Measurements from ENCODE around the gene MTHFD2L.

MTHFD2L gene

DNA sequence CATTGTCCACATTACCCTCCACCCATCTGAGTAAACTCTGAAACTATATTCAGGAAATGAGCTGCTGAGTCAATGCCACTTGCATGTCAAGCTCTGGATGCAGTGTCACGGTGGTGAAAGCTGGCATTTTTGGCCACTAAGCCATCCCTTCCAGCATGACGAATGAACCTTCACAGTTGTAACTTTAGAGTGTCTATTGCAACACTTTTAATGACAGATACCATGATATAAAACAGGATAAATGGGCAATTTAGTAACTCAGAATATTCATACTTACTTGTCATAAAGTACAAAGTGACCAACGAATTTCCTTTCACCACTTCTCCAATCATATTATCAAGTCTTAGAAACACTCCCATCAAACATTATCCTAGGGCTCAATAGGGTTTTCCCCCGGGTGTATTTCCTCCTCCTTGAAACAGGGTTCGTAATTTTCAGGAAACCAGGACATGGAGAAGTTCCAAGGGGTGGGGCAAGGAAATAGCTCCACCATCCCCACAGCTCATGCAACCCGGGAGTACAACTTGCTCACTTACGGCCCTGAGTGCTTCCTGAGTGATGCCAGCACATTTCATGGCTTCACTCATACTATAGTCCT lies 73.1 kb downstream of the MTHFD2L start:
- no peak overlapping the region for H3K4me3 ChIP-seq (ENCODE audit: control insufficient read depth, low read depth, low read length)
- TF ChIP-seq, protein P1, sequence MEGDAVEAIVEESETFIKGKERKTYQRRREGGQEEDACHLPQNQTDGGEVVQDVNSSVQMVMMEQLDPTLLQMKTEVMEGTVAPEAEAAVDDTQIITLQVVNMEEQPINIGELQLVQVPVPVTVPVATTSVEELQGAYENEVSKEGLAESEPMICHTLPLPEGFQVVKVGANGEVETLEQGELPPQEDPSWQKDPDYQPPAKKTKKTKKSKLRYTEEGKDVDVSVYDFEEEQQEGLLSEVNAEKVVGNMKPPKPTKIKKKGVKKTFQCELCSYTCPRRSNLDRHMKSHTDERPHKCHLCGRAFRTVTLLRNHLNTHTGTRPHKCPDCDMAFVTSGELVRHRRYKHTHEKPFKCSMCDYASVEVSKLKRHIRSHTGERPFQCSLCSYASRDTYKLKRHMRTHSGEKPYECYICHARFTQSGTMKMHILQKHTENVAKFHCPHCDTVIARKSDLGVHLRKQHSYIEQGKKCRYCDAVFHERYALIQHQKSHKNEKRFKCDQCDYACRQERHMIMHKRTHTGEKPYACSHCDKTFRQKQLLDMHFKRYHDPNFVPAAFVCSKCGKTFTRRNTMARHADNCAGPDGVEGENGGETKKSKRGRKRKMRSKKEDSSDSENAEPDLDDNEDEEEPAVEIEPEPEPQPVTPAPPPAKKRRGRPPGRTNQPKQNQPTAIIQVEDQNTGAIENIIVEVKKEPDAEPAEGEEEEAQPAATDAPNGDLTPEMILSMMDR (IDR thresholded peaks at IDR 0.05; ENCODE audit: control insufficient read depth, insufficient read depth, low read depth, low read length, missing control alignments) = no peak
- peak; percentile 79 for DNase-seq (ENCODE audit: low read depth)

DNA sequence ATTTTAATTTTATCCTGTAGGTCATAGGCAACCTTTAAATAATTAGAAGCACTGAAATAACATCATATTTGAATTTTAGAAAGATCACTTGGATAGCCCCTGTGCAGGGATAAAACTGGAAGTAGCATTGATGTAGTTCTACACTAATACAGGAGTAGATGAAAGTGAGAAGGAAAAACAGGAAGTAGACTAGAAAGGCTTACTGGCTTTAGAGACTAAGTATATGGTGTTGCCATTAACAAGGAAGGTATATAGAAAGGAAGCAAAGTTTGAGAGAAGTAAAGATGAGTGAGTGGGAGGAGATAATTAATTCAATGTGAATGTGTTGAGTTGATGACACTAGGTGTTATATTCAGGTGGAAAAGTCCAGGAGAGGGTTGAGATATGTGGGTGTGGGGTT lies 77.2 kb downstream of the MTHFD2L start:
- no peak for DNase-seq (ENCODE audit: low read depth)
- TF ChIP-seq, protein P1 (IDR thresholded peaks at IDR 0.05; ENCODE audit: control insufficient read depth, insufficient read depth, low read depth, low read length, missing control alignments) = no peak
- H3K4me3 ChIP-seq (ENCODE audit: control insufficient read depth, low read depth, low read length) = no peak overlapping the region

DNA sequence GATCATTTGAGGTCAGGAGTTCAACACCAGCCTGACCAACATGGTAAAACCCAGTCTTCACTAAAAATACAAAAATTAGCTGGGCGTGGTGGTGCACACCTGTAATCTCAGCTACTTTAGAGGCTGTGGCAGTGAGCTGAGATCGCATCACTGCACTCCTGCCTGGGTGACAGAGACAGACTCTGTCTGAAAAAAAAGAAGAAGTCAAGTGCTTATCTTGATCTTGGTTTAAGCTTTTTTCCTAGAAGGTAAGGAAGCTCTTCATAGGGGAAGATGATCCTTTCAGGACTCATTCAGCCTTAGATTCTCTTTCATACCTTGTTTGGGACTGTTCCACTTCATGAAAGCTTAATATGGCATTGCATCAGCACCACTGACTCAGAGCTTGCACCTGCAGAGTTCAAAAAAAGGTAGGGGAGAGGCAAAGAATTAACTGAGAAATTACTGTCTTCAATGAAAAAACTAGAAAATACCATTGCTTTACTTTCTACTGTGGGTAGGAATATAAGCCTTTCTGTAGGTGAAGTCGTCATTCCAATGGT lies 79.6 kb downstream of the MTHFD2L start:
- no peak overlapping the region for H3K4me3 ChIP-seq (ENCODE audit: control insufficient read depth, low read depth, low read length)
- TF ChIP-seq, protein P1 (IDR thresholded peaks at IDR 0.05; ENCODE audit: control insufficient read depth, insufficient read depth, low read depth, low read length, missing control alignments) = no peak
- no peak for DNase-seq (ENCODE audit: low read depth)

DNA sequence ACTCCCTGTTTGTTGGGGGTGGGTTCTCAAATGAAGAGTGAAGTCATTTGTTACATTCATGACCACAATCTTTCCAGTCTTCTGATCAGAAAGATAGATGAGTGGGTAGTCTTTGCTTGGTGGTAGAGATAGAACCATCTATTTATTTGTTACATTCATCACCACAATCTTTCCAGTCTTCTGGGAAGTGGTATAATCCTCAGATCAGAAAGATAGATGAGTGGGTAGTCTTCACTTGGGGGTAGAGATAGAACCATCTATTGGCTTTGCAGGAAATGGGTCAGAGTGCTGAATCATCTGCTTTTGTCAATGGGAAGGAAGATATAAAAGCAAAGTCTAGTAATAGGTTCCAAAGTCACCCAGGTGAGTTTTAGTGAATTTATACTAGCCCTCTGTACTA lies 86.1 kb downstream of the MTHFD2L start:
- TF ChIP-seq, protein P1 (IDR thresholded peaks at IDR 0.05; ENCODE audit: control insufficient read depth, insufficient read depth, low read depth, low read length, missing control alignments) = no peak
- H3K4me3 ChIP-seq (ENCODE audit: control insufficient read depth, low read depth, low read length) = no peak overlapping the region
- no peak for DNase-seq (ENCODE audit: low read depth)

DNA sequence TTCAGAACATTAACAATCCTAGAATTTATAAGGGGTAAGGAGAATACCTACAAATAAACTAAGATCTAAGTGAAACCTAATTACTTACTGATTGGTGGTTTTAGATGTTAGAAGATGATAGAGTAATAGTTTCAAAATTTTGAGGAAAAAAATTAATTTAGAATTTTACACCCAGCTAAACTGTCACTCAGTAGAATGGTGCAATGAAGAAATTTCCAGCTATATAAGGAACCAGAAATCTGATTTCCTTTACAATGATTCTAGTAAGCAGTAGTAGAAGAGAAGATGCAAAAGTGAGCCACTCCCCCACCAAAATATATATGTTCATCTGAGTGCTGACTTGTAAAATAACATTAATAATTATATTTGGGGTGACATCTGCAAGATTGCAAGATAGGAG lies 95.0 kb downstream of the MTHFD2L start:
- DNase-seq (ENCODE audit: low read depth) = no peak
- TF ChIP-seq, protein P1 (IDR thresholded peaks at IDR 0.05; ENCODE audit: control insufficient read depth, insufficient read depth, low read depth, low read length, missing control alignments) = no peak

DNA sequence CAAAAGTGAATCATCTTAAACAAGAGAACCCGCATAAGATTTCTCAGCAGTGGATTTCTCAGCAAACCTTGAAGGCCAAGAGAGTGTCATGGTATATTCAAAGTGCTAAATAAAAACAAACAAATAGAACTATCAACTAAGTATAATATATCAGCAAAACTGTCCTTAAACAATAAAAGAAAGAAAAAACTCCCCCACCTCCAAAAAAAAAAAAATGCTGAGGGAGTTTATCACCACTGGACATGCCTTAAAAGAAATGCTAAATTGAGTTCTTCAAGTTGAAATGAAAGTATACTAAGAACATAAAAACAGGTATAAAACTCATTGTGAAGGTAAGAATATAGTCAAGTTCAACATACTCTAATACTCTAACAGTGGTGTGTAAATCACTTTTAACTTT lies 96.5 kb downstream of the MTHFD2L start:
- H3K4me3 ChIP-seq (ENCODE audit: control insufficient read depth, low read depth, low read length) = no peak overlapping the region
- DNase-seq (ENCODE audit: low read depth) = no peak
- TF ChIP-seq, protein P1 (IDR thresholded peaks at IDR 0.05; ENCODE audit: control insufficient read depth, insufficient read depth, low read depth, low read length, missing control alignments) = no peak

More for the DNA sequence above, 95.0 kb downstream of the MTHFD2L start:
- H3K4me3 ChIP-seq (ENCODE audit: control insufficient read depth, low read depth, low read length) = no peak overlapping the region

Data from AG09309 (cell line).